BE2C (cell line): ENCODE data around the gene ALKBH1.

ENCODE experiments used
- DNase-seq: peaks from one replicate; pipeline ENCODE4 v3.0.0-alpha.2; 2020
- H3K27me3 ChIP-seq: fragments of 250-450 bp; sonication (Bioruptor Pico); 2 replicates; pipeline ENCODE4 v1.5.1; 2020; ENCODE audit warnings: mild to moderate bottlenecking
- H3K36me3 ChIP-seq: fragments of 250-450 bp; sonication (Bioruptor Pico); 2 replicates; pipeline ENCODE4 v1.5.1; 2020; ENCODE audit warnings: mild to moderate bottlenecking
- H3K4me1 ChIP-seq: fragments of 250-450 bp; sonication (Bioruptor Pico); 2 replicates; pipeline ENCODE4 v1.5.1; 2020
- H3K4me3 ChIP-seq: 2 replicates; pipeline ENCODE4 v1.5.1; 2011; ENCODE audit warnings: low read depth, low read length
- H3K9me3 ChIP-seq: fragments of 250-450 bp; sonication (Bioruptor Pico); 2 replicates; pipeline ENCODE4 v1.5.1; 2020
- TF ChIP-seq, protein P1 (sequence below): IDR thresholded peaks from 2 replicates; pipeline ENCODE4 v1.5.1; 2012; ENCODE audit warnings: mild to moderate bottlenecking, low read depth, low read length

ALKBH1 gene

DNA sequence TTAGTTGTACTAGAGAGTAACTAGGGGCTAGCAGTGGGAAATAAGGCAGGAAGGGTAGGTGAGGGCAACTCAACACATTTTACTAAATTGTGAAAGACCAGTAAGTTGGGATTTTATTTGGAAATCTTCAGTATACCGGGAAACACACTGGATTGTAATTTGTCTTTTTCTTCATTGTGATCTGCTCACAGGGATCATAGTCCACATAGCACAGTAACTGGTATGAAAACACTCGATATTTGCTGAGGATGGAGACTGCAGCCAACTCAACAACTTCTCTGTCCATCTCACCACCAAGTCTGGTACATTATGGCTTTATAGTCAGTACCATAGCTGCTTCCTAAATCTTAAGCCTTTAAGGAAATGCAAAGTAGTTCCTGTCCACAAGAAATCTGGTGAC lies 2.5 kb upstream of the ALKBH1 start:
- Histone ChIP-seq H3K27me3 (no peaks in the 10 kb centered on the region), H3K4me3 (0 out of 2 replicates have a peak overlapping the region, but pooled peaks have one; percentile 6), H3K36me3 (peaks cover 46% of the 10 kb centered on the region), H3K4me1 (peaks cover 4% of the 10 kb centered on the region), H3K9me3 (no peaks in the 10 kb centered on the region)
- TF ChIP-seq, protein P1, sequence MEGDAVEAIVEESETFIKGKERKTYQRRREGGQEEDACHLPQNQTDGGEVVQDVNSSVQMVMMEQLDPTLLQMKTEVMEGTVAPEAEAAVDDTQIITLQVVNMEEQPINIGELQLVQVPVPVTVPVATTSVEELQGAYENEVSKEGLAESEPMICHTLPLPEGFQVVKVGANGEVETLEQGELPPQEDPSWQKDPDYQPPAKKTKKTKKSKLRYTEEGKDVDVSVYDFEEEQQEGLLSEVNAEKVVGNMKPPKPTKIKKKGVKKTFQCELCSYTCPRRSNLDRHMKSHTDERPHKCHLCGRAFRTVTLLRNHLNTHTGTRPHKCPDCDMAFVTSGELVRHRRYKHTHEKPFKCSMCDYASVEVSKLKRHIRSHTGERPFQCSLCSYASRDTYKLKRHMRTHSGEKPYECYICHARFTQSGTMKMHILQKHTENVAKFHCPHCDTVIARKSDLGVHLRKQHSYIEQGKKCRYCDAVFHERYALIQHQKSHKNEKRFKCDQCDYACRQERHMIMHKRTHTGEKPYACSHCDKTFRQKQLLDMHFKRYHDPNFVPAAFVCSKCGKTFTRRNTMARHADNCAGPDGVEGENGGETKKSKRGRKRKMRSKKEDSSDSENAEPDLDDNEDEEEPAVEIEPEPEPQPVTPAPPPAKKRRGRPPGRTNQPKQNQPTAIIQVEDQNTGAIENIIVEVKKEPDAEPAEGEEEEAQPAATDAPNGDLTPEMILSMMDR = no peak
- no peak for DNase-seq

DNA sequence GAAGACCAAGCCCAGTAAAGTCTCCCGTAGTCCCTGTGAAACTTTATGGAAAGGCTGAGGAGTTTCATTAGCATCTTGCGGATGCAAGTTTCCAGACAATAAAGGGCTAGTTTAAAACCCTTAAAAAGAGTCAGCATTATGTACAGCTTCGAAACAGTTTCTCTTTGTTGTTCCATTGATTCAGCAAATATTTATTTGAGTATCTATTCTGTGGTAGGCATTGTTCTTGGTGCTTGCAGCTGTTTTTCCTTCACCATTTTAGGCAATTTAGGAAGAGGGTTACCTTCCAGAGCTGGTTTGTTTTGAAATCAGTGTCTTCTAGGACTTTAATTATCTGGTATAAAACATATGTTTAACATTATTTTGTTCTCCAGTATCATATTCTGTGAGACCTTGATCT lies 1.6 kb upstream of the ALKBH1 start:
- H3K36me3 ChIP-seq = peaks cover 41% of the 10 kb centered on the region
- peaks cover 4% of the 10 kb centered on the region for H3K4me1 ChIP-seq
- TF ChIP-seq, protein P1 = no peak
- peak overlapping the region; percentile 89 for H3K4me3 ChIP-seq
- no peak for DNase-seq
- no peaks in the 10 kb centered on the region for H3K9me3 ChIP-seq
- no peaks in the 10 kb centered on the region for H3K27me3 ChIP-seq

DNA sequence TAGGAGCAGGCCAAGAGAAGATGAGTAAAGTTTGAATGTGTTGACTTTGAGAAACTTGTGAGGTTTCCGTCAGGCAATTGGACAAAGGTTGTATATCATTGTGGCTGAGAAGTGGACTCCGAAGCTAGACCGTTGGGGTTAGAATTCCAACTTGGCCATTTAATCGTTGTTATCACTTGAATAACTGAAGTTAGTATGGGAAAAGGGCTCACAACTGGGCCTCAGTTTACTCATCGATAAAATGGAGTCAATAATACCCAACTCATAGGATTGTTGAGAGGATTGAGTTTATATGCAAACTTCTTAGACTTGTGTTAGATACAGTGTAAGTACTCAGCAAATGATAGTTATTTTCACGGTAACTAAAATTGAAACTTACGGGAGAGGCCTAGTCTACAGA lies 926 bp upstream of the ALKBH1 start:
- H3K36me3 ChIP-seq = peaks cover 41% of the 10 kb centered on the region
- no peaks in the 10 kb centered on the region for H3K9me3 ChIP-seq
- peak overlapping the region; percentile 89 for H3K4me3 ChIP-seq
- H3K27me3 ChIP-seq = no peaks in the 10 kb centered on the region
- TF ChIP-seq, protein P1 = no peak
- peaks cover 4% of the 10 kb centered on the region for H3K4me1 ChIP-seq
- DNase-seq = no peak

DNA sequence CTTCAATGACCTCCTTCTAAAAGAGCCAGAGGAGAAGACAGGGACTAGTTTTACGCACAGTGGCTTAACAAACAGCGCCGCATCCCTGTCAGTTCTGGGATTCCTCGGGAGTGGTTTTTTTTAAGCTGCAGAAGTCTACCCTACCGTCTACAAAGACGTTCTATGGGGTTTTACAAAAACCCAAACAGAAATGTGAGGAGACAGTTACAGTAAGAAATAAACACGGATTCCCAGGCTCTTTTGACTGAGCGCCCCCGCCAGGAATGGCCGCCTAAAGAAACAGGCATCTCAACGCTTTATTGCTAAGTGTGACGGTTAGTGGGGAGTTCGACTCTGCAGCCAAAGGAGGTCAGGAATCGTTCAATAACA lies 484 bp downstream of the ALKBH1 start:
- peak; percentile 28 for DNase-seq
- H3K27me3 ChIP-seq = no peaks in the 10 kb centered on the region
- H3K4me3 ChIP-seq = peak overlapping the region; percentile 89
- peaks cover 4% of the 10 kb centered on the region for H3K4me1 ChIP-seq
- H3K36me3 ChIP-seq = peaks cover 43% of the 10 kb centered on the region
- TF ChIP-seq, protein P1 = peak; percentile 48; the same call in 1 of the 2 replicates
- H3K9me3 ChIP-seq = no peaks in the 10 kb centered on the region

DNA sequence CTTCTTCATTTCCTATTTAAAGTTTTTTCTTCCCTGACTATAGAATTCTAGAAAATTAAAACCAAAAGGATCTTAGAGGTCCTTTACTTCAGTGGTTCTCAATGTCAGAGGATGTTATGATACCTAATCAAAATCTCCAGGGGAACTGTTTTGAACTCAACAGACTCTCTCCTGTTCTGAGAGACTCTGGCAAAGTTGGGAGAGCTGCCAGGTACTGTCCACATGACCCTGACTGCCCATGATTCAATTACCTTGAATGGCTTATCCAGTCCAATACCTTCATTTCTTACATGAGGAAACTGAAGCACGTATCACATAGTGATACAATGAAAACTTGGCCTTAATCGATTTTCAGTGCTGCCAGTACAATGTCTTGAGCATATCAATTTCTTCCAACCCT lies 16.6 kb downstream of the ALKBH1 start:
- Histone ChIP-seq H3K27me3 (no peaks in the 10 kb centered on the region), H3K9me3 (no peaks in the 10 kb centered on the region), H3K36me3 (peaks cover 21% of the 10 kb centered on the region), H3K4me1 (peaks cover 3% of the 10 kb centered on the region; the same call in 1 of the 2 replicates), H3K4me3 (no peak overlapping the region)
- TF ChIP-seq, protein P1 = no peak
- DNase-seq = peak; percentile 16

DNA sequence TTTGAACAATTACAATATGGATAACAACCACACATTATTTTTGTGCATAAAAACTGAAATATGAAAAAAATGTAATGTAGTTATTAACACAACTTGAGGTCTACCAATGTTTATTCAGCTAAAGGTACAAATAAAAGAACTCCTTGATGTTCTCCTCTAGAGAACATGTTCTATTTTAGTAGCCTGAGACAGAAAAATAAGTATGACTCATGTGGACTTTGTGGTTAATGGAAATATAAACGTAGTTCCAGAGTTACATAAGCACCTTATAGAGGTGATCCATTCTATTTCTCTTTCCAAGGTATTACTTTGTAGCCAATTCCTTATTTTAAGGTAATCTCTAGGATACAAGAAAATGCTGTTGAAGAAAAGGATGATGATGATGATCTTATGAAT lies 25.7 kb downstream of the ALKBH1 start:
- no peaks in the 10 kb centered on the region for H3K9me3 ChIP-seq
- H3K4me1 ChIP-seq = no peaks in the 10 kb centered on the region
- no peaks in the 10 kb centered on the region for H3K27me3 ChIP-seq
- peaks cover 7% of the 10 kb centered on the region for H3K36me3 ChIP-seq
- no peak overlapping the region for H3K4me3 ChIP-seq
- TF ChIP-seq, protein P1 = no peak
- no peak for DNase-seq
